ENCODE data around the gene KIF26B. TPM values are rescaled to one million over a fixed set of nuclear protein-coding genes. Genes with fewer than 3 reads are reported as not detected.

The KIF26B gene
- total RNA-seq, 2 experiments from 2014 or later: not detected

- DNase-seq (ENCODE audit: low spot score): no peak
- no peaks in the 10 kb centered on the region for H3K4me1 ChIP-seq (ENCODE audit: insufficient read depth, low read length, poor library complexity, severe bottlenecking)
- POLR2A ChIA-PET: no interaction called here
These were observed 495.7 kb downstream of the KIF26B start for GRCh38 chr1:245650441-245650960.

GRCh38 chr1:245651093-245651492, 496.3 kb downstream of the KIF26B start:
- BruUV-seq (replicated peaks): no TSS peak
- Histone ChIP-seq H3K79me2 (ENCODE audit: insufficient read depth, low read depth, low read length) (no peaks in the 10 kb centered on the region), H3K4me2 (ENCODE audit: low read length) (no peak overlapping the region), H3K27ac (ENCODE audit: low read depth, low read length, poor library complexity, severe bottlenecking) (no peak overlapping the region), H3K9me2 (ENCODE audit: insufficient read depth, low read length) (no peaks in the 10 kb centered on the region), H4K20me1 (ENCODE audit: insufficient read depth, low read length) (no peaks in the 10 kb centered on the region), H2AFZ (ENCODE audit: low read length) (no peak overlapping the region), H3K4me1 (ENCODE audit: insufficient read depth, low read length, poor library complexity, severe bottlenecking) (no peaks in the 10 kb centered on the region), H3K9me3 (ENCODE audit: low read length) (no peaks in the 10 kb centered on the region), H3K4me3 (ENCODE audit: low read depth, low read length, poor library complexity, severe bottlenecking) (no peak overlapping the region), H3K36me3 (ENCODE audit: insufficient read depth, low read length) (no peaks in the 10 kb centered on the region)
- POLR2A ChIA-PET: no interaction called here
- no peak for DNase-seq (ENCODE audit: low spot score)
- CTCF ChIA-PET (ENCODE audit: unreplicated experiment): no interaction called here
- intact Hi-C loops (cut with micrococcal nuclease; ENCODE audit: unreplicated experiment): no loop called here
- TF ChIP-seq EZH2phosphoT487 (IDR thresholded peaks at IDR 0.05; ENCODE audit: borderline replicate concordance, low read depth, low read length) (no peak), CTCF (conservative IDR thresholded peaks at IDR 0.05; ENCODE audit: low read length) (no peak)

More at GRCh38 chr1:245650441-245650960, 495.7 kb downstream of the KIF26B start:
- no peaks in the 10 kb centered on the region for H3K79me2 ChIP-seq (ENCODE audit: insufficient read depth, low read depth, low read length)
- no peak overlapping the region for H3K4me3 ChIP-seq (ENCODE audit: low read depth, low read length, poor library complexity, severe bottlenecking)
- no peaks in the 10 kb centered on the region for H3K9me3 ChIP-seq (ENCODE audit: low read length)
- CTCF ChIA-PET (ENCODE audit: unreplicated experiment): no interaction called here
- H3K9me2 ChIP-seq (ENCODE audit: insufficient read depth, low read length): no peaks in the 10 kb centered on the region
- no peaks in the 10 kb centered on the region for H4K20me1 ChIP-seq (ENCODE audit: insufficient read depth, low read length)
- intact Hi-C loops (cut with micrococcal nuclease; ENCODE audit: unreplicated experiment): no loop called here
- H3K4me2 ChIP-seq (ENCODE audit: low read length): no peak overlapping the region
- no peak for TF ChIP-seq EZH2phosphoT487 (IDR thresholded peaks at IDR 0.05; ENCODE audit: borderline replicate concordance, low read depth, low read length)
- no peak for TF ChIP-seq CTCF (conservative IDR thresholded peaks at IDR 0.05; ENCODE audit: low read length)
- no peak overlapping the region for H2AFZ ChIP-seq (ENCODE audit: low read length)
- no TSS peak for BruUV-seq (replicated peaks)
- no peak overlapping the region for H3K27ac ChIP-seq (ENCODE audit: low read depth, low read length, poor library complexity, severe bottlenecking)
- no peaks in the 10 kb centered on the region for H3K36me3 ChIP-seq (ENCODE audit: insufficient read depth, low read length)

GRCh38 chr1:245652116-245652515, 497.3 kb downstream of the KIF26B start:
- Histone ChIP-seq H3K79me2 (ENCODE audit: insufficient read depth, low read depth, low read length) (no peaks in the 10 kb centered on the region), H3K4me3 (ENCODE audit: low read depth, low read length, poor library complexity, severe bottlenecking) (no peak overlapping the region), H3K9me2 (ENCODE audit: insufficient read depth, low read length) (no peaks in the 10 kb centered on the region), H3K9me3 (ENCODE audit: low read length) (no peaks in the 10 kb centered on the region), H3K27ac (ENCODE audit: low read depth, low read length, poor library complexity, severe bottlenecking) (no peak overlapping the region), H3K4me1 (ENCODE audit: insufficient read depth, low read length, poor library complexity, severe bottlenecking) (no peaks in the 10 kb centered on the region), H3K4me2 (ENCODE audit: low read length) (no peak overlapping the region), H3K36me3 (ENCODE audit: insufficient read depth, low read length) (no peaks in the 10 kb centered on the region), H2AFZ (ENCODE audit: low read length) (no peak overlapping the region), H4K20me1 (ENCODE audit: insufficient read depth, low read length) (no peaks in the 10 kb centered on the region)
- ChIA-PET CTCF (ENCODE audit: unreplicated experiment) (no interaction called here), POLR2A (interaction anchor here (0.6 kb wide), 1 partner anchor 507 kb away, joined by 3 read pairs; no protein-coding TSS in a partner anchor)
- intact Hi-C loops (cut with micrococcal nuclease; ENCODE audit: unreplicated experiment): no loop called here
- BruUV-seq (replicated peaks): no TSS peak
- TF ChIP-seq EZH2phosphoT487 (IDR thresholded peaks at IDR 0.05; ENCODE audit: borderline replicate concordance, low read depth, low read length): no peak
- no peak for DNase-seq (ENCODE audit: low spot score)

Data from OCI-LY7 (cell line).